GM12891 (cell line): ENCODE data around the gene DNAH8.

Source experiments
- DNase-seq: peaks from one replicate; pipeline ENCODE4 v3.0.0; 2011; ENCODE audit warnings: low spot score; ENCODE audit not compliant: insufficient read length
- FAIRE-seq: peaks from 2 replicates; lab custom pipeline; 2011; peaks lifted over from hg19 to GRCh38; lab: Jason Lieb, UNC
- PAX5 ChIP-seq: IDR thresholded peaks from 2 replicates; pipeline ENCODE4 v1.6.1; 2011; ENCODE audit warnings: low read length, moderate library complexity, mild to moderate bottlenecking; ENCODE audit not compliant: insufficient read depth, severe bottlenecking
- POLR2A ChIP-seq: IDR thresholded peaks from 2 replicates; pipeline ENCODE4 v1.6.1; 2011; ENCODE audit warnings: low read depth, low read length, control low read depth
- POLR2AphosphoS5 ChIP-seq: IDR thresholded peaks from 2 replicates; pipeline ENCODE4 v1.6.1; 2011; ENCODE audit warnings: low read depth, low read length, control low read depth
- POU2F2 ChIP-seq: IDR thresholded peaks from 2 replicates; pipeline ENCODE4 v1.6.1; 2011; ENCODE audit warnings: low read depth, mild to moderate bottlenecking, control low read depth, low read length, moderate library complexity
- SPI1 ChIP-seq: IDR thresholded peaks from 2 replicates; pipeline ENCODE4 v1.6.1; 2011; ENCODE audit warnings: low read depth, low read length, control low read depth
- TAF1 ChIP-seq: IDR thresholded peaks from 2 replicates; pipeline ENCODE4 v1.6.1; 2011; ENCODE audit warnings: low read depth, low read length, control low read depth

Gene DNAH8

GRCh38 chr6:38824243-38824894 lies 109.3 kb downstream of the DNAH8 start:
- no peak for FAIRE-seq

GRCh38 chr6:38827024-38827423 lies 111.9 kb downstream of the DNAH8 start:
- TF ChIP-seq TAF1 (no peak), POU2F2 (no peak), SPI1 (no peak), POLR2A (no peak), PAX5 (no peak), POLR2AphosphoS5 (no peak)
- DNase-seq (no peak), FAIRE-seq (no peak)

More at GRCh38 chr6:38824243-38824894, 109.3 kb downstream of the DNAH8 start:
- TF ChIP-seq POLR2A (no peak), TAF1 (no peak), POLR2AphosphoS5 (no peak), POU2F2 (no peak), PAX5 (no peak), SPI1 (no peak)
- no peak for DNase-seq

GRCh38 chr6:38831865-38832264 lies 116.8 kb downstream of the DNAH8 start:
- TF ChIP-seq POU2F2 (no peak), TAF1 (no peak), SPI1 (no peak), PAX5 (no peak), POLR2AphosphoS5 (no peak), POLR2A (no peak)
- FAIRE-seq = no peak
- no peak for DNase-seq

- FAIRE-seq = no peak
- DNase-seq = no peak
Measured at GRCh38 chr6:38833320-38833719, 118.2 kb downstream of the DNAH8 start.

GRCh38 chr6:38836585-38836984 lies 121.5 kb downstream of the DNAH8 start:
- no peak for DNase-seq
- no peak for FAIRE-seq

More at GRCh38 chr6:38833320-38833719, 118.2 kb downstream of the DNAH8 start:
- no peak for TF ChIP-seq POLR2A
- TF ChIP-seq POU2F2 = no peak
- no peak for TF ChIP-seq PAX5
- no peak for TF ChIP-seq TAF1
- no peak for TF ChIP-seq SPI1
- no peak for TF ChIP-seq POLR2AphosphoS5

GRCh38 chr6:38837101-38837500 lies 122.0 kb downstream of the DNAH8 start:
- no peak for FAIRE-seq
- no peak for DNase-seq
- TF ChIP-seq POLR2A (no peak), POU2F2 (no peak), TAF1 (no peak), PAX5 (no peak), POLR2AphosphoS5 (no peak), SPI1 (no peak)

More at GRCh38 chr6:38836585-38836984, 121.5 kb downstream of the DNAH8 start:
- no peak for TF ChIP-seq POU2F2
- no peak for TF ChIP-seq POLR2AphosphoS5
- no peak for TF ChIP-seq SPI1
- no peak for TF ChIP-seq PAX5
- no peak for TF ChIP-seq POLR2A

GRCh38 chr6:38843798-38844197 lies 128.7 kb downstream of the DNAH8 start:
- no peak for DNase-seq
- FAIRE-seq = no peak
- TF ChIP-seq POU2F2 (no peak), POLR2A (no peak), POLR2AphosphoS5 (no peak), PAX5 (no peak), SPI1 (no peak), TAF1 (no peak)

GRCh38 chr6:38845931-38846330 lies 130.8 kb downstream of the DNAH8 start:
- DNase-seq (no peak), FAIRE-seq (no peak)
- TF ChIP-seq TAF1 (no peak), SPI1 (no peak), POLR2A (no peak), POLR2AphosphoS5 (no peak)

GRCh38 chr6:38846361-38846760 lies 131.2 kb downstream of the DNAH8 start:
- FAIRE-seq (no peak), DNase-seq (no peak)
- TF ChIP-seq SPI1 = no peak

GRCh38 chr6:38846844-38847243 lies 131.7 kb downstream of the DNAH8 start:
- no peak for FAIRE-seq
- TF ChIP-seq POU2F2 = no peak
- no peak for TF ChIP-seq TAF1
- TF ChIP-seq SPI1 = no peak
- no peak for TF ChIP-seq POLR2AphosphoS5
- TF ChIP-seq POLR2A = no peak
- TF ChIP-seq PAX5 = no peak
- DNase-seq = no peak
